Sciatic nerve (tissue), 2 donors: ENCODE measurements around the gene ADCYAP1R1. TPM values are rescaled to one million over a fixed set of nuclear protein-coding genes. Genes with fewer than 3 reads are reported as not detected.

Source experiments
- ATAC-seq: fragments of 200-7000 bp; cut with Tn5 transposase; one replicate; pipeline ENCODE4 v1.9.1; 2020; ENCODE audit warnings: mild to moderate bottlenecking, moderate library complexity
- DNase-seq: peaks from one replicate; pipeline ENCODE4 v3.0.0-alpha.2; 2020; ENCODE audit warnings: low spot score
- intact Hi-C: fragments of 100-400 bp; cut with DNase I; formaldehyde crosslinking; loops from one replicate; pipeline ENCODE4 v1.14.2; 2022
- total RNA-seq: library from RNA; stranded (reverse); fragmentation: NEBNext Ultra II Directional; extraction: Animal tissue kit (Norgen Biotek cat#: 25700); gene quantifications from one replicate; pipeline ENCODE4 v1.2.1, GENCODE V29; 2021
- donor health status: DM: no; HTN: no; CAD: no.
- donor health status: DM: no; HTN: no; CAD: no.

ADCYAP1R1 gene
- total RNA-seq, 1 donor from 2014 or later: 9.1 TPM

- intact Hi-C loops: no loop called here
- ATAC-seq (no peak), DNase-seq (no peak)
Observed at GRCh38 chr7:31113660-31114059, 61.6 kb downstream of the ADCYAP1R1 start.

- ATAC-seq (no peak), DNase-seq (no peak)
- intact Hi-C loops: no loop called here
Observed at GRCh38 chr7:31114593-31115343, 62.7 kb downstream of the ADCYAP1R1 start.

- intact Hi-C loops: no loop called here
- DNase-seq (no peak), ATAC-seq (no peak)
Observed at GRCh38 chr7:31116615-31117014, 64.5 kb downstream of the ADCYAP1R1 start.

GRCh38 chr7:31119249-31119648 is 67.1 kb downstream of the ADCYAP1R1 start:
- ATAC-seq (no peak), DNase-seq (no peak)
- intact Hi-C loops: no loop called here

- intact Hi-C loops: loop anchor here (2.0 kb wide), 1 partner anchor 138 kb away; no protein-coding TSS in a partner anchor
Observed at GRCh38 chr7:31120800-31121513, 68.8 kb downstream of the ADCYAP1R1 start.

GRCh38 chr7:31121601-31122000 is 69.5 kb downstream of the ADCYAP1R1 start:
- intact Hi-C loops: loop anchor here (2.0 kb wide), 1 partner anchor 139 kb away; no protein-coding TSS in a partner anchor
- DNase-seq (peak; percentile 23), ATAC-seq (no peak)

More at GRCh38 chr7:31120800-31121513, 68.8 kb downstream of the ADCYAP1R1 start:
- ATAC-seq: no peak
- peak; percentile 6 for DNase-seq

GRCh38 chr7:31122649-31123058 is 70.5 kb downstream of the ADCYAP1R1 start:
- ATAC-seq (peak; percentile 87), DNase-seq (peak; percentile 75)
- intact Hi-C loops: no loop called here

- intact Hi-C loops: no loop called here
- DNase-seq (no peak), ATAC-seq (peak; percentile 20)
Observed at GRCh38 chr7:31123321-31123720, 71.2 kb downstream of the ADCYAP1R1 start.

- intact Hi-C loops: no loop called here
- no peak for ATAC-seq
- DNase-seq: no peak
Observed at GRCh38 chr7:31123726-31124125, 71.6 kb downstream of the ADCYAP1R1 start.

GRCh38 chr7:31125171-31125570 is 73.1 kb downstream of the ADCYAP1R1 start:
- DNase-seq: no peak
- intact Hi-C loops: no loop called here
- no peak for ATAC-seq

GRCh38 chr7:31126976-31127375 is 74.9 kb downstream of the ADCYAP1R1 start:
- DNase-seq (no peak), ATAC-seq (no peak)
- intact Hi-C loops: no loop called here

GRCh38 chr7:31129067-31129466 is 77.0 kb downstream of the ADCYAP1R1 start:
- DNase-seq (no peak), ATAC-seq (no peak)
- intact Hi-C loops: no loop called here

GRCh38 chr7:31133497-31133896 is 81.4 kb downstream of the ADCYAP1R1 start:
- no peak for DNase-seq
- ATAC-seq: no peak
- intact Hi-C loops: no loop called here

GRCh38 chr7:31134246-31135188 is 82.4 kb downstream of the ADCYAP1R1 start:
- intact Hi-C loops: no loop called here
- peak; percentile 69 for DNase-seq
- peak; percentile 94 for ATAC-seq

- no peak for ATAC-seq
- DNase-seq: no peak
- intact Hi-C loops: no loop called here
Observed at GRCh38 chr7:31137234-31137633, 85.1 kb downstream of the ADCYAP1R1 start.

GRCh38 chr7:31145339-31145738 is 93.2 kb downstream of the ADCYAP1R1 start:
- DNase-seq: no peak
- intact Hi-C loops: no loop called here
- no peak for ATAC-seq

- DNase-seq (no peak), ATAC-seq (no peak)
- intact Hi-C loops: no loop called here
Observed at GRCh38 chr7:31146030-31146429, 93.9 kb downstream of the ADCYAP1R1 start.

- ATAC-seq (no peak), DNase-seq (no peak)
- intact Hi-C loops: no loop called here
Observed at GRCh38 chr7:31146538-31146937, 94.4 kb downstream of the ADCYAP1R1 start.

GRCh38 chr7:31151849-31152248 is 99.7 kb downstream of the ADCYAP1R1 start:
- DNase-seq: no peak
- intact Hi-C loops: no loop called here
- no peak for ATAC-seq
